Amygdala (tissue), 56 donors: Measurements from ENCODE around the gene AANAT.

Experiments used
- DNase-seq, 56 donors: peaks; one replicate each; lab custom pipeline; 2025; lab: John Stamatoyannopoulos, UW

Gene AANAT

DNA sequence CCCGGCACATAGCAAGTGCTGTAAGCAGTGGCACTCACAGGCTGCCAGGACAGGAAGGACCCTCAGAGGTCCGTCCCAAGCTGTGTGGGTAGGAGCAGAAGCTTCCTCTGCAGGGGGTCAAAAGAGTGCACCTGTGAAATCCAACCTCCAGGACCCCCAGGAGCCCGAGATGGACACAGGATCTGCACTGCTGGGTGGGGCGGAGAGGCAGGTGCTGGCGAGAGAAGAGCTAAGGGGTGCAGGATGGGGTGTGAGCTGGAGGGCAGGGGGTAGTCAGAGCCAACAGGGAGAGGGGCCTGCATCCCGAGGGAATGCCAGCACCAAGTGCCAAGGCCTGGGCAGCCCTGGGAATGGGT is 650 bp upstream of the AANAT start:
- DNase-seq, result no peak

DNA sequence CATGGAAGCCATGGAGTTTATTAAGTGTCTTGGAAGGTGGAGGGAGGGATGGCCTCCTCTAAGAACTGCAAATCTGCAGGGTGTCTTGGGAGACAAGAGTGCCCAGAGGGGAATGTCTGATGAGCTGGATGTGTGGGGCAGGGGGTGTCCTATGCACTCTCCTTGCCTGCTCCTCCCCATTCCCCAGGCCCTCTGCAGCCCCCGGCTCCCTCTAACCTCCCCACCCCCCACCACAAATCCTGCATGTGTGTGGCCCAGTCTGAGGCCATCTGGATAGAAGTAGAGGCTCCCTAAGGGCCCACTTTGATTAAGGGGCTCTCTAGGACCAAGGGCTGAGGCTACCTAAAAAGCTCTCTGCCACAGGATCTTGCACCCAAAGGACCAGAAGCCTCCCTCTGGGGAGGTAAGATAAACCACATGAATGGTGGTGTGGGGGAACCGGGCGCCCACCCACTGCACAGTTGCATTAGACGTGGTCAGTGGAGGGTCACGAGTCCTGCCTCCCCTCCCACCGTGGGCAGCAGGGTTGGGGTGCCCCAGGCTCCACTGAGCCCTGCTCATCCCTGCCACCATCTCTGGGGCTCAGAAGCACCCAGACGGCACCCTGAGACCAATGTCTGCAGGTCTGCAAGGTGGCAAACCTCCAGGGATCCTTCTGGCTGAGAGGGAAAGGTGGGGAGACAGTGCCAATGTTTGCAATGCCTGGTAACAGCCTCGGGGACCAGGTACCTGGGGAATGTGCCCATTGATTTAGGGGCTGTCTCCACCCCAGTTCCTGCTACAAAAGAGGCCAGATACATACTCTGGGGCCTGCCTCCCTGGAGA is 618 bp downstream of the AANAT start:
- DNase-seq, result no peak

DNA sequence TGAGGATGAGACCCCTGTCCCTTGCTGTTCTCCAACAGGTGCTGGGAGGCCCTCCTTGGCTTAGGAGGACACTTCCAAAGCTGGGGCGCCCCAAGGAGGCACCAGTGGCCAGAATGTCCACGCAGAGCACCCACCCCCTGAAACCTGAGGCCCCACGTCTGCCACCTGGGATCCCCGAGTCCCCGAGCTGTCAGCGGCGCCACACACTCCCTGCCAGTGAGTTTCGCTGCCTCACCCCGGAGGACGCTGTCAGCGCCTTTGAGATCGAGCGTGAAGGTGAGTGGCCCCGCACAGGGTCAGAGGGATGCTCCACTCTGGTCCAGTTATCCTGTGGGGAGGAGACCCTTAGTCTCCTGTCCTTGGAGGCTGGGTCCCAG is 1.2 kb downstream of the AANAT start:
- no peak for DNase-seq

DNA sequence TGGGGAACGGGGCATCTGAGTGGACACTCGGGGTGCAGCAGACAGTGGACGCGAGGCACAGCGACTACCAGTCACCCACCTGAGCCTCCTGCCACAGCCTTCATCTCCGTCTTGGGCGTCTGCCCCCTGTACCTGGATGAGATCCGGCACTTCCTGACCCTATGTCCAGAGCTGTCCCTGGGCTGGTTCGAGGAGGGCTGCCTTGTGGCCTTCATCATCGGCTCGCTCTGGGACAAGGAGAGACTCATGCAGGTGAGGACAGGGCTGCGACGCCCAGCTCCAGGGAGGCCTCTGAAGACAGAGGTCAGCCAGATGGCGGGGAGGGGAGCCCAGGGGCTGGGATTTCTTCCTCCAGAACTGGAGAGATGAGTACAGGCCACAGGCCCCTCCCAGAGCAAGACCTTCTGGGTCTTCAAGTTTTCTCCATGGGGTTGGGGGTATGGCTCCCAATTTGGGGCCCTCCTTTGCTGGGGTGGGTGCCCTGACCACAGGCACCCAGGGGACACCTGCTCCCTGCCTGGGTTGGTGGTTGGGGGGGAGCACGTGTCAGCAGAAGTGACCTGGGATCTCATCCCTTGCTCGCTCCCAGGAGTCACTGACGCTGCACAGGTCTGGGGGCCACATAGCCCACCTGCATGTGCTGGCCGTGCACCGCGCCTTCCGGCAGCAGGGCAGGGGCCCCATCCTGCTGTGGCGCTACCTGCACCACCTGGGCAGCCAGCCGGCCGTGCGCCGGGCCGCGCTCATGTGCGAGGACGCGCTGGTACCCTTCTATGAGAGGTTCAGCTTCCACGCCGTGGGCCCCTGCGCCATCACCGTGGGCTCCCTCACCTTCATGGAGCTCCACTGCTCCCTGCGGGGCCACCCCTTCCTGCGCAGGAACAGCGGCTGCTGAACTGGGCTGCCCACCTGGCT is 1.9 kb downstream of the AANAT start:
- DNase-seq, result no peak

DNA sequence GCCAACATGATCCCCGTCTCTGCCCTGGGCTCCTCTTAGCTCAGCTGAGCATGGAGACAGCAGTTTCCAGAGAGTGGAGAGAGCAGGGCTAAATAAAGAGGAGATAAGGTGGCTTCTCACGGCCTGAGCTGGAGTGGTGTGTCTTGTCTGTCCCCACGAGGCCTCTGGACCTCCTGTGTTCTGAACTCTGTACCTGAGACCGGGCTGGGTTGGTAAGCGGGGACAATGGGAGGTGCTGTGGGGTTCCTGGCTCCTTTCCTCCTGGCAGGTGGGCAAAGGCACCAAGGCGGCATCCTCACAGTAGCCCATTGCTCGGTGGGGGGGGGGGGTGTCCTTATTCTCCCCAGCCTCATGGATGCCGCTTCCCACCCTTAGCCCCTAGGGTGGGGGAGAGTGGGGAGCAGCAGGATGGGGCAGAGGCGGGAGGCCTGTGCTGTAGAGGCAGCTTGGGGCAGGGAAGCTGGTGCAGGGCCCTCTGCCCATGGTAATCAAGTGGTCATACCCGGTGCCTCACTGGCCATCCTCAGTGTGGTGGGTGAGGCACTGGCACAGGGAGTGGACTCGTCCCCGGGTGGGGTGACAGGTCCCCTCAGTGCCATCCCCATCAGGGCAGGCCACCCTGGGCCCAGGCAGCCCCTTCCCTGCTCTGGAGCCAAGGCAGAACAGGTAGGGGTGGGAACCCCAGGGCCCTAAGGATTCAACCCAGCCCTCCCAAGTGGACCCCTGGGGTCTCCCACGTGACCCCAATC is 2.8 kb downstream of the AANAT start:
- no peak for DNase-seq

DNA sequence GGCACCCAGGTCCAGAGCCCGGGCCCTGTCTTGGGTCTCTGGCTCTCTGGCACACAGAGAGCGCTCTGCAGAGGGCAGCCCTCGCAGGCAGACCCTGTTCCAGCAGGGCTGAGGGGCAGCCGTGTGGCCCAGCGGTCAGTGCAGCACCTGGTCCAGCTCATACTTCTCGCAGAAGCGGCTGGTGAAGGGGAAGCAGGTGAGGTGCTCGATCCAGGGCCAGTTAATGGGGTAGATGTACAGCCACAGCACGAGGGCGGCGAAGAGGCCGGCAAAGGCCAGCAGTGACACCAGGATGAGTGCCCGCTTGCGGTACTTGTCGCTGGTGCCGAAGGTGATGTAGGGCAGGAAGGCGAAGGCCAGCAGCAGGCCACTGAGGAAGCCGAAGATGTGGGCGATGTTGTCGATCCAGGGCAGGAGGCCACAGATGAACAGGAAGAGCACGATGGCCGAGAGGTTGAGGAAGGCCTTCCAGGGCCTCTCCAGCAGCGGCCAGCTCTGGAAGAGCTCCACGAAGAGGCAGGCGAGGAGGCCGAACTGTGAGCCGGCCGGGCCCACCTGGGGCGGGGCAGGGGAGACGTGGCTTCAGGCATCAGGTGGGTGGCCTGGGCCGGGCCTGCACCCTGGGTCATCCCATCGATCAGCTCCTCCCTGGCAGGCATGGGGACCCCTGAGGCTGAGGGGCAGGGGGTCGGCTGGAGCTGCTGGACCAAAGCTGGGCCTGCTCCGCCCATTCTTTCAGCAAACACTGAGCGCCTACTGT is 4.3 kb downstream of the AANAT start:
- DNase-seq, result no peak

DNA sequence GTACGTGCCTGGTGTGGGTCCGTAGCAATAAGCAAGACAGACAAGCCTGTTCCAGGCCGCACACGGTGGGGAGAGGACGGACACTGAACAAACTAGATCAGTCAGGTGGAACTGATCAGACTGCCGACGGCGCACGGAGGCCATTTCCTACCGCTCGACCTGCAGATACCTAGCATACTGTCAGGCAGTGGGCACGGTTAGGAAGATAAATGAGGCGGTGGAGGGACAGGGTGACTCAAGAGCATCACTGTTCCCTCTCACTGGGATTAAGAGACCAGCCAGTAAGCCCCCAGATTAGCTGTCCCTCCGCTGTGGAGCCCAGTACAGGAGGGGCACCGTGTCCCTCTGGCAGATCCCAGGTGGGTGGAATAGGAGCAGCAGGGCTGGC is 4.8 kb downstream of the AANAT start:
- DNase-seq, result no peak

DNA sequence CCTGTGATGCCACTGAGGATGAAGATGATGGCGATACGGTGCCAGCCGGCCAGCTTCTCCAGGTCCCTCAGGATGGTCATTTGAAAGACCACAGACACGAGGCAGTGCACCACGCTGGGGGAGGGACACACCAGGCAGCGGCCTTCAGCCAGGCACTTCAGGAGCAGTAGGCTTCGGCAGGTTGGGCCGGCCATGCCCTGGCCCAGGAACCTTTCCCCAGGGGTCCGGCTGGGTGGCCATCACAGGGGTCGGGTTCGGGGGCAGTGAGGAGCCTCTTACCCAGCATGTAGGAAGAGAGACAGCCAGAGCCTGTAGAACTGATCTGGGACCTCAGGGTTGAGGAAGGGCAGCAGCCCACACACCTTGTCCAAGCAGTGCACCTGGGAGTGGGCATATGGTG is 5.3 kb downstream of the AANAT start:
- DNase-seq, result no peak

DNA sequence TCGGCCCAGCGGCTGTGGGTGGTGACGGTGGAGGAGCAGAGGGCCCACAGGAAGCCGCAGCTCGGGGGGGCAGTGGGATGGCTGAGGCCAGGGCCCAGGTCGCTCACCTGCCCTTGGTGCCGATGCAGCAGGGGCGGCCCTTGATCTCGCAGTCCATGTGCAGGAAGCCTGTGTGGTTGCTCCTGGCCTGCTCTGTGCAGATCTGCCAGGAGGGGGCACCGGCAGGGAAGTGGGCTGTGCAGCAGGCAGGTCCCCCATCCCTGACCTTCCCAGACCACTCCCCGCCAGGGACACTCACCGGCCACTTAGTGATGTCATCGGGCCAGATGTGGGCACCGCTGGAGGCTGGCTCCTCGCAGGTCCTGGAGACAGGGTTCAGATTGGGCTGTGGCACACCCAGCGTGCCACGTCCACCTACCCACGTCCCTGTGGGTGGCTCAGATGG is 6.2 kb downstream of the AANAT start:
- DNase-seq, result no peak

DNA sequence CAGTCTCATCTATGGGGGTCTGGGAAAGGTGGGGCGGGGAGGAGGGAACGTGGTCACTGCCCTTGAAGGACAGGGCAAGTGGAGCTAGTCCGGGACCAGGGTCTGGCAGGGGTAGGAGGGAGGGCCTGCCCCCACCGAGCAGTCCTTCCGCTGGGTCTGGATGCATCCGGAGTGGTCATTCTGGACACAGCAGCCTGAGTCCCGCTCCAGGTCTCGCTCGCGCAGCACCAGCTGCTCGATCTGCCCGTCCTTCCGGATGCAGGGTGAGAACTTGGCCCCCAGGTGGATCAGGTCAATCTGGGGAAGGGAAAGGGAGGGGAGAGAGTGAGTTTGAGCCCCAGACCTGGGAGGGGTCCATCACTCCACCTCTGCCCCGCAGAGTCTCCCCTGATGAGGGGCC is 6.8 kb downstream of the AANAT start:
- DNase-seq, result no peak

DNA sequence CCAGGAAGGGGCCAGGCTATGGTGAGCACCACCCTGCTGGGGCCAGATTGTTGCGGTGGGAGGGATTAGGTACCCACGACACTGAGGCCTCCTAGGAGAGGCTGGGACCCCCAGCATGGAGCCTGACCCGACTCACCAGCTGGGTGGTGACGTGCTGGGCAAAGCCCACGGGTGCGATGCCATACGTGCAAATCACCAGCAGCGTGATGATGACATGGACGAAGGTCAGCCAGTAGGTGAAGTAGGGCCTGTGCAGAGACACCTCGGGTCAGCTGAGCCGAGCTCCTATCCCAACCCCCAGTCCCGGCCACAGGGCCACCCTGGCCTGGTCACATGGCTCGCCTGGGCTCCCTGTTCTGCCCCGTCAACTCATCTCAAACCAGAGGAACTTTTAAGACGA is 7.5 kb downstream of the AANAT start:
- DNase-seq, result no peak

DNA sequence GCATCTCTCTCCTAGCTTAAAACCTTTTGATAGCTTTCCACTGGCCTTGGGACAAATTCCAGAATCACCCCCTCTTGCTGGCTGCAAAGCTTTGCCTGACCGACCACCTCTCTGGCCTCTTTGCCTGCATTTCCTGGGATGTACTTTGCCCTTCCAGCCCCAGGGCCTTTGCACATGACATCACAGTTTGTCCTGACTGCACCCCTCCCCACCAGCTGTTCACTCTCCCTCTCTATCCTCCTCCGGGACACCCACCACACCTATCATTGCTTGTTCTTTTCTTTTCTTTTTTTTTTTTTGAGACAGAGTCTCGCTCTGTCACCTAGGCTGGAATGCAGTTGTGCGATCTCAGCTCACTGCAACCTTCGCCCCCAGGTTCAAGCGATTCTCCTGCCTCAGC is 7.9 kb downstream of the AANAT start:
- DNase-seq, result no peak

DNA sequence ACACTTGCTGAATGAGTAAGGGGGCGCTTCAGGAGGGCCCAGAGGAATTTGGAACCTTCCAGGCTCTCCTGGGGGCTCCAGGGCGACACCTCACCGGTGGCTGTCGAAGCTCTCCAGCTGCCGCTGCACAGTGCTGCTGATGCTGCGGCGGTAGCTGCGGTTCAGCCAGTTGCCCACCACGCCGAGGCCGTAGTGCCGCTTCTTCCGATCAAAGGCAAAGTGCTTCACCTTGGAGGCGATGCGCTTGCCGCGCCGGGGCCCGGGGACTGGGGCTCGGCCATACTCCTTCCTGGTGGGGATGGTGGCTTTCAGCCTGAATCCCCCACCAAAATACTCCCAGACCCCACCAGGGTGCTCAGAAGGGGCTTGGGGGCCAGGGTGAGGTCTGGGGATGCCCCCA is 9.3 kb downstream of the AANAT start:
- DNase-seq, result no peak

DNA sequence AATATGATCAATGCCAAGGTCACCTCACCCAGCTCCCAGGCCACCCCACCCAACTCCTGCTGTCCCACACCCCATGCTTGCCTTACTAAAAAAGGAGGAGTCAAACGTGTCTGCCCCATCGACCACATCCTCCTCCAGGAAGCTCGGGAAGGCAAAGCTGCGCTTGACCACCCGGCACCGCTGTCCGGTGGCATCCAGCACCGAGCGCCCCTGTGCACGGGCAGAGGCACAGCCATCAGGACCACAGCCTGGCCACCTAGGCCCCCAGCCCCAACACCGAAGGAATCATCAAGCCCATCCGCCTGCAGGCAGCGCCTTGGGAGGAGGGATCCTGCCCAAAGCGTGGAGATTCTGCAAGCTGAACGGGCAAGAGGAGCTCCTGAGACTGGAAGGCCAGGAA is 10.2 kb downstream of the AANAT start:
- no peak for DNase-seq

DNA sequence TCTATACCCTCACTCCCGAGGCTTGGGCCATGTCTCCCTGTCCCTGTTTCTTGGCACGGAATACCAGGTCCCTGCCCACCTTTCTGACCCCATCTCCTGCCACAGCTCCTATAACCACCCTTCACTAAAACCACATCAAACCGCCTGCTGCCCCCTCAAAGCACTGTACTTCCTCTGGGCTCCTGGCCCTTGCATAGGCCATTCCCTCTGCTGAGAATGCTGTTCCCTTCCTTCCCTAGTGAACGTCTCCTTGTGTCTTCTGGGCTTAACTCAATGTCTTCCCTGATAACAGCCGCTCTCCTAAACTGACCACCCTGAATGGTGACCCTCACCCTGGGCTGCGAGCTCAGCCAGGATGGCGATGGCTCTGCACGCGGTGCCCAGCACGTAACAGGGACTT is 10.7 kb downstream of the AANAT start:
- DNase-seq, result no peak

DNA sequence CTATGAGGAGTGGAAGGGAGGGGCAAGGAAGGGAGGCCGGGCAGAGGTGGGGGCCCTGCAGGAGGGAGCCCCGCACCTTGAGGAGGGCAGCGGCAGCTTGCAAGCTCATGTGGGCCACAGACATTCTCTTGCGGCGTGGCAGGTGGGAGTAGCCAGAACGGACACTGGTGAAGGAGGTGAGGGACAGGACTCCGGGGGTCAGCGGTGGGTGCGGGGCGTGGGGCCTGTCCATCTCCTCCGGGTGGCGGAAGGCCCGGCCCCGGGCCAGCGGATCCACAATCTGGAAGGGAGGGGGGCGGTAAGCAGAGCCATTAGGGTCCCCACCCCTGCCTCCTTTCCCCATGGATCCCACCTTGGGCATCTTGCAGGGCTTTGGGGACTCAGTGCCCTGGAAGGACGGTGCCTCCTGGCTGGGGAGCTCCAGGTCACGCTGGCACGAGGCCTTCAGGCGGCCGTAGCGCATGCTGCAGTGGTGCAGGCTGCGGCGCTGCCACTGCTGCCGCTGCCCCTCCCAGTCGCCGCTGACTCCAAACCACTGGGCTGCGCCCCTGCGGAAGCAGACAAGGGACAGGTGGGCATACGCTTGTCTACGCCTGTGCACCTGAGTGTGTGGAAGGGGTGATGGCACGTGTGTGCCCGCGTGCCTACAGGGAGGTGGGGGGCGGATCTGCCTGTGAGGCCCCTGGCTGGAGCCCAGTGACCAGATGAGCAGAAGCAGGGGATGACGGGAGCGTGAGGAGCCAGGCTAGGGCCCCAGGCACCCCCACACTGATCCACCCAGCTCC is 11.5 kb downstream of the AANAT start:
- no peak for DNase-seq

DNA sequence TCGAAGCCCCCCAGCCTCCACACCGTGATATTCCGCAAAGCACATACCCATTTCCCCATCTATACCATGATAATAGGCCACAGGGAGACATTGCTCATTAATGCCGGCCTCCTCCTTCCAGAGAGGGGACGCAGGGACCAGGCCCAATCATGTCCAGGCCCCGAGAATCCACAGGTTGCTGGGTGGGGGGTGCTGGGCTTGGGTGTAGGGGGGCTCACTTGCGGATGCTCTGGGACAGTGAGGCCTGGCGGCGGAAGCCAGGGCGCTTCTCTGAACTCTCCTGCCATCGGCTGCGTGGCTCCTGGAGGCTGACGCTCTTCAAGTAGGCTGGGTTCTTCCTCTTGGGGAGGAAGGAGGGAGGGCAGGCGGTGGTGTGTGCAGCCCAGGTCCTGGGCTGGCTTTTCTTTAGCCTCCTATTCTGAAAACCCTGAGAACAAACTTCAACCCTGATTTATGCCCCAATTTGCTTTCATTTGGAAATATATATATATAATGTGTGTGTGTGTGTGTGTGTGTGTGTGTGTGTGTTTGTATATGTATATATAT is 12.2 kb downstream of the AANAT start:
- no peak for DNase-seq

DNA sequence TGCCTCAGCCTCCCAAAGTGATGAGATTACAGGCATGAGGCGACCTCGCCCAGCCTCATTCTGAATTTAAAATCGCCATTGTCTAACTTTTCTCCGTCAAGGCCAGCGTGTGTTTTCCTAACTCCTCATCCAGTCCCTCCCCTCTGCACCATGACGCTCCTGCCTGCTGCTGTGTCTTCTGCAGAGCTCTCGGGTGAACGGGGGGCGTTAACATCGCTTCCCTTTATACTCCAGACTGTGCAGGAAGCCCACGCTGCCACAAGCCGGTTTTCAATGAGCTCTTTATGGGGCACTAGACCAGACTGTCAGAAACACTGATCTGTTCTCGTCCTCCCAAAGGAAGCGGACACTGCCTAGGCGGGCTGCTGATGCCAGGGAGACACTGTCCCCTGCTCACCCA is 13.2 kb downstream of the AANAT start:
- peak in 9 of 56 donors; percentile 23 to 58 (median 33) for DNase-seq

DNA sequence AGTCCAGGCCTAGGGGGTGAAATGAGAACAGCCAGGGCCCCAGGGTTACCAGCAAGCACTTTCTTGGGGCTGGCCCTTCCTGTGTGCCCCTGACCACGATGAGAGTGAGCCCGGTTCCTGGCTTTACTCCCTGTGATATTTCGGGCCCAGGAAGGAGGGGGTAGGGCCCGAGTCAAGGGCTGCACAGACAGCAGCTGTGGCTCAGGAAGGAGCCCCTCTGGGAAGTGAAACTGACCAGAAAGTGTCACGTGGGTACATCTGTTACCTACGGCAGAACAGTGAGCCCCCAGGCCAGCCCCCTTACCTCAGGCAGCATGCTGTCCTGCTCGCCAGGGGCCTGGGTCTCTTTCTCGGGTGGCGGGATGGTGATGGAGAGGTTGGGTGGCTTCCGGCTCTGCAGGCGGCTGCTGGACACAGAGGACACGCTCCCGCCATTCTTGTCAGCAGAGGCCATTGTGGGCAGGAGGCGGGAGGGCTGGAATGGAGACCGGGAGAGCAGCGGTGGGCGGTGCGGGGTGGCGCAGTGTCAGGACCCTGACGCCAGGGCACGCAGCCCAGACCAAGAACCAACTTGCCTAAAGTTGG is 13.8 kb downstream of the AANAT start:
- DNase-seq, result peak in 21 of 56 donors; percentile 18 to 68 (median 40)
